GM18508 (cell line): ENCODE results near the gene CRB1.

Experiments
- ATAC-seq: cut with Tn5 transposase; IDR thresholded peaks from one replicate; pipeline ENCODE4 v1.9.1; 2021; ENCODE audit warnings: moderate number of reproducible peaks; ENCODE audit not compliant: insufficient read depth, unreplicated experiment

CRB1 gene

GRCh38 chr1:197342044-197342565 is 74.1 kb downstream of the CRB1 start:
- no peak for ATAC-seq

DNA sequence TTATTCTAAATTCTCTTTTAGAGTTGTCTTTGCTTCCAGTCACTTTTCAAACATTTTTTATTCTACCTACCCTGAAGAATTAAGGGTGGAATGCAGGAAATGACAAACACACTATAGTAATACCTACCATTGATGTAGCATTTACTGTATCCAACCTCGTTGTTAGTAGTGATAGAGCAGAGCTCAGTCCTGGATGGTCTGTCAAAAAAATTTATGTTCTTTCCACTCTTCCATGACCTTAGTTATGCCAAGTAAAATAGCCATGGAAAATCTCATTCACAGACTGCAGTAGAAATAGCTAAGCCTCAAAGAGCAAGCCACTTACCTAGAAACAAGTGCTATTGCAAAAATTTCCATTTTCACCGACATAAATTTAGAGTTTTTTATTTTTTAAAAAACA is 74.6 kb downstream of the CRB1 start:
- ATAC-seq = no peak

DNA sequence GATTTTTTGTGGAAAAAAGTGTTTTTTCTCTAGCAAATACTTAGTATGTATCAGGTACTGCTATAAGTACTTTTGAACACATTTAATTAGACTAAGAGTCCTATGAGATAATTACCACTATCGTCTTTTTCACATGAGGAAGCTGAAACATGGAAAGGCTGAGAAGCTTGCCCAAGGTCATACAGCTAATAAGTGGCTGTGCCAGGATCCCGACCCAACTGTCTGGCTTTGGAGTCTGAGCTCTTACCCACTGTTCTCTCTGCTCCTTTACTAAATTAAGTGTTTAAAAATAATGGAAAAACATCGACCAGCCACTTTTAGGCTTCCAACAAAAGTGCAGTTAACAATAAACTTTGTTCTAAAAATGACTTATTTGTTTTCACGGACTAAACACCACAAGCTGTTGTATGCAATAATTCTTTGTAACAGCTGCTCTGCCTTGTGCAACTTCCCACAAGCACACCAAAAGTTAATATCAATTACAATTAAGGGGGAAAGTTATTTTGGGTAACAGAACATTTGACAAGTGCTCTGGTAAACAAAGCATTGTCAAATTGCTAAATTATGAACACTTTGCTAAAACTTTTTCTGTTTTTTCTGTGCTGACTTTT is 75.7 kb downstream of the CRB1 start:
- ATAC-seq = no peak

- ATAC-seq = no peak
Observed at GRCh38 chr1:197351821-197352440, 83.9 kb downstream of the CRB1 start.

GRCh38 chr1:197355248-197355995 is 87.4 kb downstream of the CRB1 start:
- ATAC-seq = no peak

DNA sequence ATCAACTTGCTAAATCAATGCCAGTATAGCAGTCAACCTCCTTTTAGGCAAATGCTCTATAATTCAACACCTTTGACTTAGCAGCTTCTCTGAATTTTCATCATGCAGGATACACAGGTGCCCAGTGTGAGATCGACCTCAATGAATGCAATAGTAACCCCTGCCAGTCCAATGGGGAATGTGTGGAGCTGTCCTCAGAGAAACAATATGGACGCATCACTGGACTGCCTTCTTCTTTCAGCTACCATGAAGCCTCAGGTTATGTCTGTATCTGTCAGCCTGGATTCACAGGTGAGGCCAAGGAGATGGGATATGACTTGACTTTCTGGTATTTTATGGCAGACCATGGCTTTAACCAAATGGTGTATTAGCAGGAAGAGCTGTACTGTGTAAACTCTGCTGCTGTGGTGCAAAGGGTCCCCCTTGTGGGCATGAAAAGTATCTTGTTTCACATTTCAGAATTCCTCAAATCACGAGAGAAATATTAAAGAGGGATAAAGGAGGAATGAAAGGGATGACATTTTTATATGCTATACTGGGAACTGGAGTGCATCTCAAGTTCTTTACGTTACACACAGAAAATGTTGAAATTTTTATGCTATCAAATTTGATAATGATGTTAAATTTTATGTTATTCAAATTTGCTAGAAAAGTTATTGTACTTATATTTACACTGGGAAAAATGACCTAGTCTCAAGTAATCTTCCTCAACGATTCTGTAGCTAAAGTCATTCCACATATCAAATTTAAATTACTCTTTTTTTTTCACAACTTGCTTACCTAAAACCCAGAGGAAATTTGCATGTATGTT is 88.9 kb downstream of the CRB1 start:
- peak; percentile 61 for ATAC-seq

- ATAC-seq = no peak
Observed at GRCh38 chr1:197358959-197359358, 90.9 kb downstream of the CRB1 start.

GRCh38 chr1:197360068-197360467 is 92.0 kb downstream of the CRB1 start:
- ATAC-seq = no peak

- no peak for ATAC-seq
Observed at GRCh38 chr1:197362871-197363270, 94.8 kb downstream of the CRB1 start.

- ATAC-seq = no peak
Observed at GRCh38 chr1:197363855-197364254, 95.8 kb downstream of the CRB1 start.

GRCh38 chr1:197366996-197367395 is 98.9 kb downstream of the CRB1 start:
- no peak for ATAC-seq

- ATAC-seq = no peak
Observed at GRCh38 chr1:197367627-197368026, 99.6 kb downstream of the CRB1 start.

GRCh38 chr1:197374428-197374827 is 106.4 kb downstream of the CRB1 start:
- ATAC-seq = no peak

- no peak for ATAC-seq
Observed at GRCh38 chr1:197384471-197384870, 116.4 kb downstream of the CRB1 start.

GRCh38 chr1:197388801-197389200 is 120.7 kb downstream of the CRB1 start:
- no peak for ATAC-seq

DNA sequence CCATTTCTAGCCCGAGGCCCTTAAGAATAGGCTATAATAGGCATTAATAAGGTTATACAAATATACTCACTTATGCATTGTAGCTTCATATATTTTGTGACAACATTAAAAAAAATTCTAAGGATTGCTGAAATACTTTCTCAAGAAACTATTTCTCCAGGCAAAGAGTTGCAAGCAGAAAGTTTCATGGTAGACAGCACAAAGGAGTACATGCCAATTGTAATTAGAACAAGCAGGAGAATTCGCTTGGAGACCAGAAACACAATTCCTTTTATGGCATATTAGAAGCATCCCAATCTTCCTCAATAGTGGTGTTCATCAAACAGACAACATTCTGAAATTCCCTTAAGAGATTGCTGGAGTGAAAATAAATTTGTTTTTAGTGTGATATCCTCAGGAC is 122.8 kb downstream of the CRB1 start:
- no peak for ATAC-seq

DNA sequence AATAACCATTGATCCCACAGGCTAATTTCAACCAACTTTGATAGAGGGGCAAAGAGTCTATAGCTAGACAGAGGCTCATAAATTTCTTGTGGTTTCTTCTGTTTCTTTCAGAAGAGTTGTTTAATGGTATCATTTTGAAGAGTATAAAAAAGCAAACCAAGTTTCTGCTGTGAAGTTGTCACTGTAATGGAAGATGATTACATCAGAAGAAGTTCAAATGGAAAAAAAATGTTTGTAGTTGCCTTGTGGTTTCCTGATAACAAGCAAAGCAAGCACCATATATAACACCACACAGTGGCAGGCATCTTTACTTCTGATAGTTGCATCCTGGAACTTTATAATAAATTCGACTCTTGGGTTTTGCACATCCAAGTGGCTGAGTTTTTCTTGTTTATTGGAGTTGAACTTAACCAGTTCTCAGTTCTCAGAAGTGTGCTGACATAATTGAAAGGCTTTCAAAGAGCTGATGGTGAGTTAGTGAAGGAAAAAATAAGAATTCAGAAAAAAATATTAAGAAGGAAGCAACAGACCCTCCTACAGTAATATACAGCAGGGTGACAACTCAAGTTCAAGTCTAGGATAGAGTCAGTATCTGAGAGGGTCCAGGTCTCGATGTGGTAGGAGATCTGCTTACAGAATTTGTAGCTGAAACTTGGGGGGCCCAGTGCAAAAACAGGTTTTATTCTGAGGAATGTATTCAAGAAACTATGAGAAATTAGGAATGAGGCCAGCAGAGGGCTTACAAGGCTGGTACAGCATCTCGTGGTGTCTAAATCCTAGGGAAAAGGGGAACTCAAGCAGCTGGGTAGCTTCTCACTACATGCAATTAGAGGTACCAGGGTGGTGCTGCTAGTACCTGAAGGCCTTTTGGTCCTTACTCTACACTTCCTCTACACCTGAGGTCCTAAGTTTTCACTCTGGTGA is 123.5 kb downstream of the CRB1 start:
- ATAC-seq = no peak

GRCh38 chr1:197392541-197392940 is 124.5 kb downstream of the CRB1 start:
- ATAC-seq = no peak

GRCh38 chr1:197393105-197393504 is 125.1 kb downstream of the CRB1 start:
- ATAC-seq = no peak

DNA sequence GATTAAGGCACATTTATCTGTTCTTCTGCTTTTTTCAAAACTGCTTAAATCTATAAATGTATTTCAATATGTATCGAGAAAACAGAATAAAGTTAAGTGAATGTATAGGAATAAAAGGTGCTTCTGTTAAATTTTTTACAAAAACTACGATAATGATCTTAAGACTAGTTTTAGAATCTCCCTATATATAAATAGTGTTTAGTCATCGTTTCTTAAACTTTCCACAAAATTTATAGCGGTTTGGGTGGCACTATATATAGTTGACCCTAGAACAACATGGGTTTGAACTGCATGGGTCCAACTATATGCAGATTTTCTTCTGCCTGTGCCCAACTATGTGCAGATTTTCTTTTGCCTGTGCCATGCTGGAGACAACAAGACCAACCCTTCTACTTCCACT is 125.7 kb downstream of the CRB1 start:
- ATAC-seq = no peak
